Cortex of kidney (tissue), 1 donor: ENCODE results near the gene ADCY9.

Experiments used
- DNase-seq: peaks from one replicate; lab custom pipeline; 2025; lab: John Stamatoyannopoulos, UW

Gene ADCY9

DNA sequence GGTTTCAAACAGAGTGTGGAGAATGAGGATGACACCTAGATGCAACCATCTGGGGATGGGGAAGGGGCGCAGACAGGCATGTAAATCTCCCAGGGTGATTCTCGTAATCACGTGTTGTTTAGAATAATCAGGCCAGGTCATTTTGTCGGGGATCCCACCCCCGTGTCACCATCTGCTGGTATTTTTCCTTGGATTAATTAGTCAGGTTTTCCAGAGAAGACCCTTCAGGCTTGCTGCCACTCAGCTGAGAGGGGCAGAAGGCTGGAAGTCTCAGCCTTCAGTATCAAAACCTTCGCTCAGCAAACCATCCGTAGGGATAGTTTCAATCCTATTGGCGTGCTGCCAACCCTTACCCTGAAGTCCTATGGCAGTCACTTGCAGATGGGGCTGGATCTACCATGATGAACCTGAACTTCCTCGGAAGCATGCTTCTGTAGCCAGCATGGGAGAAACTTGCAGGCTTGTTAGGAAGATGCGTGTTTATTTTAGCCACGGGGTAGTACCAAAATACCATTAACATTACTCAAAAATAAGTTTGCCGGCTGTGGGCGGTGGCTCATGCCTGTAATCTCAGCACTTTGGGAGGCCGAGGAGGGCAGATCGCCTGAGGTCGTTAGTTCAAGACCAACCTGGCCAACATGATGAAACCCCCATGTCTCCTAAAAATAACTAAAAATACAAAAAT, 7.5 kb upstream of the ADCY9 start:
- no peak for DNase-seq

GRCh38 chr16:4120176-4120575, 3.9 kb upstream of the ADCY9 start:
- DNase-seq: no peak

GRCh38 chr16:4117250-4117578, 972 bp upstream of the ADCY9 start:
- DNase-seq: no peak

GRCh38 chr16:4115949-4116318, 308 bp downstream of the ADCY9 start:
- no peak for DNase-seq

- no peak for DNase-seq
Measured at GRCh38 chr16:4115209-4115948, 863 bp downstream of the ADCY9 start.

- DNase-seq: no peak
Measured at GRCh38 chr16:4114257-4115208, 1.7 kb downstream of the ADCY9 start.

DNA sequence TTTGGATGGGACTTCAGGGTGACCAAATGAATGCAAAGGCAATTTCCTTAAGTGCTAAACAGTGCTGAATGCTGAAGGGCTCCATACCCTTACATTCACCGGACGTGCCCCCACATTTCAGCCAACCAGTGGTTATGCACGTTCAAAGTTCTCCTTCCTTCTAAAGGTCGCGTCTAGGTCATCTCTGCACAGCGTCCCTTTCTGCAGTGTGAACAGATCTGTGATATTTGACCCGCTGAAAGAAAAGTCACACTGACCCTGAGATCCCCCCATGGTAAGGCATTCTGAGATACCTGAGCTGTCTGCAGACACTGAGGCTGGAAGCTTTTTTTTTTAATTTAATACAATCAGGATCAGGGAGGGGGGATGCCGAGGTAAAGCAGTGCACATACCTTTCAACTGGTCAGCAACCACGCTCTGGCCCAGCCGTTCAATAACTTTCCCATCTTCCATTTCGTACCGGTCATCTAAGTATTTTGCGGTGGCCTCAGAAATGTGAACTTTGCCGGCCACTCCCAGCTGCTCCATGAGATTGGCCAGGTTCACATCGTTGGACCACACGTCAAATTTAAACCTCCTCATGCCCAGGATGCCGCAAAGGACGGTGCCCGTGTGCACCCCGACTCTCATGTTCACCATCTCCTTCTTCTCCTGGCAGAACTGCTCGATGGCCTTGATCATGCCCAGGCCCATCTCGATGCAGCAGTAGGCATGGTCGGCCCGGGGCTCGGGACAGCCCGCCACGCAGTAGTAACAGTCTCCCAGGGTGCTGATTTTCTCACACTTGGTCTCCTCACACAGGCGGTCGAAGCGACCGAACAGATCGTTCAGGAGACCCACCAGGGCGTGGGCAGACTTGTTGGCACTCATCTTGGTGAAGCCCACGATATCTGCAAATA, 2.6 kb downstream of the ADCY9 start:
- no peak for DNase-seq

GRCh38 chr16:4111748-4112696, 4.2 kb downstream of the ADCY9 start:
- no peak for DNase-seq

DNA sequence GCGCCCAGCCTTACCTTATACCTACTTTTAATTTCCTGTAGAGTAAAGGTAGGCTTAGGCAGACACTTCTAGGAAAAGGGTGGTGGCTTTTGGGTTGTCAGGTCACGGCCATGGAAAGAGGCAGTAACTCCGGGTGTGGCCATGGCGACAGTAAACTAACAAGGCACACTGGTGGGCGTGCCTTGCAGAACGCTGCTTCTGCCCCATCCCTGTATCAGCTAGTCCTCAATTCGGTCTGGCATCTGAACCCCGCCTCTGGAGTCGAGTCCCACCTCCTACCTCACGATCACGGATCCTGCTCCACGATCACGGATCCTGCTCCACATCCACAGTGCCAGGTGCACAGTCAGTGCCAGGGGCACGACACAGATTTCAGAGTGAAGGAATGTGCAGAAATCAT, 5.6 kb downstream of the ADCY9 start:
- DNase-seq: no peak

- no peak for DNase-seq
Measured at GRCh38 chr16:4110065-4110464, 6.2 kb downstream of the ADCY9 start.

DNA sequence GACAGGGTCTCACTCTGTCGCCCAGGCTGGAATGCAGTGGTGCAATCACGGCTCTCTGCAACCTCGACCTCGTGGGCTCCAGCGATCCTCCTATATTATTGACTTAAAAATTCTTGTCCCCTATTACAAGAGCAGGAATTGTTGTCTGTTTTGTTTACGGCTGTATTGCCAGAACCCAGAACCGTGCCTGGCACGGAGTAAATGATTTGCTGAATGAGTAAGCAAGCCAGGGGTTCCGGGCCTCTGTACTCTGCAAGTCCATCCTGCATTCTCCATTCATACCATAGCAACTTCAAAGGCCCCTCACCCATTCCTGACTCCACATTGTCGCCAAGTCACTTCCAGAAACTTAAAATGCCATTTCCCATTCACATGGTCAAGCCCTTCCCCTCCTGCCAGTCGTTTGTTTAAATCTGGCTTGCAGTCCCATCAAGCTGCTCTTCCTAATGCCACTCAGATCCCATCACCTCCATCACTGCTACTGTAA, 6.9 kb downstream of the ADCY9 start:
- no peak for DNase-seq

GRCh38 chr16:4106516-4106915, 9.7 kb downstream of the ADCY9 start:
- DNase-seq: no peak

GRCh38 chr16:4105848-4106247, 10.4 kb downstream of the ADCY9 start:
- DNase-seq: no peak

DNA sequence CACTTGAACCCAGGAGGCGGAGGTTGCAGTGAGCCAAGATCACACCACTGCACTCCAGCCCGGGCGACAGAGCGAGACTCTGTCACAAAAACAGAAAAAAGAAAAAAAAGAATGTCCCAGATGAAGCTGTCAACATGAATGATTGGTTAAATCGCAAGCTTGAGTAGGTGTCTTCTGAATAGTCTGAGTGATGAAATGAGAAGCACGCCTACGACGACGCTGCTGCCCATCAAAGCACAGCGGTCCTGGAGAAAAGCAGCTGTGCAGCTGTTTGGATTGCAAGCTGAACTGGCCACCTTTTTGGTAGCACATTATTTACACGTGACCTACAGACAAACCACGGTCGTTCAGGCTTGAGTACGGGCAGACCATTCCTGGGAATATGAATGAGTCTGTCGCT, 12.5 kb downstream of the ADCY9 start:
- no peak for DNase-seq

DNA sequence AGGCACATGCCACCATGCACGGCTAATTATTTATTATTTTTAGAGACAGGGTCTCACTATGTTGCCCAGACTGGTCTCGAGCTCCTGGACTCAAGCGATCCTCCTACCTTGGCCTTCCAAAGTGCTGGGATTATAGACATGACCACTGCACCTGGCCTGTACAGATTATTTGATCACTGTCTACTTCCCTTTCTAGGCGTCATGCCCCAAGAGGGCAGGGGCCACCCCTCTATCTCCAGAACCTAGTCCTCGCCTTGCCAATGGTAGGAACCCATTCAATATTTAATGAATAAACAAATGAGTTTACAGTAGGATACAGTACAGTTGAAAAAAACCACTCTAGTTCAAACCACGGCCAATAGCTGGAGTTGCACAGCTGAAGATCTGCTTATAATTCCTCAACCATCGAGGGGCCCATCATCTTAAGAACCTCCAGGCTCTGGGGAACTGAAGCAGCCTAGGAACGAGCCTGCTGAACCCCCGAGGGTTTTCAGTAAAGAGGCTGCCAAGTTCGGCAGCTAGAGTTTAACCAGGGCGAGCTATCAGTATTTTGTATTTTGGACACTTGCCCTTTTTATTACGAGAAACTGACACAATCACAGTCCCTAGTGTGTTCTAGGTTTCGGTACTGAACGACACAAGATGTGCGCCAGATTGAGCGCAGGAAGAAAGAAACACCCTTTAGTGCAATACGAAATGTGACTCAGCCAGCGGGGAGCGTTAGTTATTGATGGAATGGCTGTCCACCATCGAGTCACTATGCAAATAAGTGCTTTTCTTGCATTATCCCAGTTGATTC, 14.6 kb downstream of the ADCY9 start:
- DNase-seq: no peak

DNA sequence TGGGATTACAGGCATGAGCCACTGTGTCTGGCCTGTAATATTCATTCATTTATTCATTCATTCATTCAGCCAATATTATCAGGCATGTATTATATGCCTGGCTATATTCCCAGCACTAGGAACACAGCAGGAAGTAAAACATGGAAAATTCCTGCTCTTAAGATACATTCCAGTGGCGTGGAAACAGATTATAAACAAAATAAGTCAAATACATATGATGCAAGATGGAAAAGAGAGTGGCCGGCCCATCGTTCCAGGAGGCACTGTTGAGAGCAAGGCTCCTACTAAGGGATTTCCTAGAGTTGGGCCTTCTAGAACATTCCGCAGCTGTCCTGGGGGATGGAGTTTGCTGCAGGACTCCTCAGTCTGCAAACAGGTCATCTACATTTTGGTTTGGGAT, 17.7 kb downstream of the ADCY9 start:
- no peak for DNase-seq

GRCh38 chr16:4097826-4098240, 18.4 kb downstream of the ADCY9 start:
- no peak for DNase-seq

DNA sequence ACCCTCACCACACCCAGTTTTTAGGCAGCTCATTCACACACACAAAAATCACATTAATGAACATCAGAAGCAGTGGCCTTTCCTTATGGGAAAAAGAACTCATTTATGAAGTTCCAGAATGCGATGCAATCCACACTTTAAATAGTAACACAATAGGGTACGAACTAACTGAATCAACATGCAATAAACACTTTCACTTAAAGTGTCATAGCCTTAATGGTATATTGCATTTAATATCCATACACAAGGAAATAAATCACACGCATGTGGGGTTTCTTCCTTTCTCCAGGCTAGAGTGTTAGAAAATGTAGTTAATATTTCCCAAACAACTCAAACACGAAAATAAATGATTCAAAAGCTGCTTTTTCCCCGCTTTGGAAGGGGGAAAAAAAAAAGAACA, 19.7 kb downstream of the ADCY9 start:
- DNase-seq: no peak

GRCh38 chr16:4094127-4094773, 22.0 kb downstream of the ADCY9 start:
- DNase-seq: no peak
